IgD-negative memory B cell (primary cell): ENCODE results near the gene TTYH3. TPM values are rescaled to one million over a fixed set of nuclear protein-coding genes. Genes with fewer than 3 reads are reported as not detected.

Experiments used
- H3K27ac Mint-ChIP-seq, 3 donors: one replicate each; pipeline ENCODE4 v1.8.0; 2020 to 2022; ENCODE audit warnings: mild to moderate bottlenecking in 3 of 3, mixed read lengths in 3 of 3, moderate library complexity in 1 of 3
- H3K27me3 Mint-ChIP-seq: one replicate; pipeline ENCODE4 v1.8.0; 2021; ENCODE audit warnings: mixed read lengths
- H3K36me3 Mint-ChIP-seq: one replicate; pipeline ENCODE4 v1.8.0; 2020; ENCODE audit warnings: mild to moderate bottlenecking, mixed read lengths
- H3K4me1 Mint-ChIP-seq, 3 donors: one replicate each; pipeline ENCODE4 v1.8.0; 2020 to 2022; ENCODE audit warnings: mixed read lengths in 3 of 3, mild to moderate bottlenecking in 1 of 3
- H3K4me3 Mint-ChIP-seq, 4 donors: one replicate each; pipeline ENCODE4 v1.8.0; 2020 to 2022; ENCODE audit warnings: mild to moderate bottlenecking in 4 of 4, mixed read lengths in 4 of 4, moderate library complexity in 3 of 4
- H3K9me3 Mint-ChIP-seq, 3 donors: one replicate each; pipeline ENCODE4 v1.8.0; 2020 to 2021; ENCODE audit warnings: mixed read lengths in 3 of 3, mild to moderate bottlenecking in 1 of 3
- polyA plus RNA-seq: library from polyadenylated mRNA; unstranded; fragments of 300-500 nt; fragmentation: Illumina TruSeq; gene quantifications from one replicate; pipeline ENCODE4 v1.2.3, GENCODE V29; 2021

TTYH3 gene
- polyA plus RNA-seq, 1 donor from 2014 or later = 2.0 TPM

DNA sequence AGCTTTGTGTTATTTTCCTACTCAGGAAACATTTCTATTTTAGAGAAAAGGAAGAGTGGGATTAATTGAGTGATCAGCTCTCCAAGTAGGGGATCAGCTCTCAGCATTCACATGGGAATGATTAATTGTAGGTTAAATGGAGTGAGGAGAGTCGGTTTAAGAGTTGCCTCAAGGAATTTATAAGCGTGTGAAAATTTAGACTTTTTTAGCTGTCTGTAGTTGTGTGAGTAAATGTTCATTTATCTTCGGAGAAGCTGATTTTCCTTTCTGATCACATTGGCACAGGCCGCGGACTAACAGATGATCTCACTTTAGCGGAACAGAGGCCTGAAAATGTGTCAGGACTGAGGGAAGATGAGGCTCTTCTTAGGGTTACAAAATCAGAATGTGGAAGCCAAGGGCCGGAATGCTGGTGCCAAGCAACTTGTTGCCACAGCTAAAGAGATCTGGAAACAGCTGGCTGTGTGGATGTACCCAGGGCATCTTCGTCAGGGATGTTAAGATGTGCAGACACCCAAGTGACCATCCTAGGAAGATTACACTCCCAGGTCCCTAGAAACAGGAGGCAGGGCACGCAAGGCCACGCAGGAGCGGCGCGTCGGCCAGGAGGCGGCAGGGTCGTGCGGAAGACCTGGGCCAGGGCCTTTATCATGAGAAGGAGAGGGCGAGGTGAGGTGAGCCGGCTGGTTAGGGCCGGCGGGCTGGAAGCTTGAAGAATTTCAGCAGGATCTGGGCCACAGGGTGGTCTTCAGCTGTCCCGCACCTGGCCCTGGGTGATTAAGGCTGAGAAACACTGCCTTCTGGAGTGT lies 35.1 kb upstream of the TTYH3 start:
- H3K4me1 Mint-ChIP-seq = peaks cover 0 to 2% (median 0%) of the 10 kb centered on the region in 3 donors
- H3K4me3 Mint-ChIP-seq = no peak overlapping the region
- no peaks in the 10 kb centered on the region for H3K27me3 Mint-ChIP-seq
- peaks cover 8% of the 10 kb centered on the region for H3K36me3 Mint-ChIP-seq
- no peaks in the 10 kb centered on the region for H3K9me3 Mint-ChIP-seq
- H3K27ac Mint-ChIP-seq = no peak overlapping the region

DNA sequence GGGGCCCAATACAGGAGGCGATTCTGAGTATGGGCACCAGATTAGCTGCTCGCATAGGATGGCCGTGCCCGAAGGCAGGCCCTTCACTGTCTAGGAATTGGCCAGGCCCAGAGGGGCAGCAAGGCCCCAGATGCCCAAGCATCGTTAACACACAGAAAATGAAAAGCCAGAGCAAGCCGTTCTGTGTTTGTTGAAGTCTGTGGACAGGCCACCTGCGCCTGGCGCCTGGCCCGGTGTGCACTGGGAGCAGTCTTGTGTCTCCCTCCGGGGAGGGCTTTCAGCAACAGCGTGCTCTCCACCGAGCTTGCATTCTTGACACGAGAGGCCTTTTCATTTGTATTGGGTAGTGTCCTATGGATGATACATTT lies 34.5 kb upstream of the TTYH3 start:
- Mint-ChIP-seq H3K4me1 (peaks cover 0 to 2% (median 0%) of the 10 kb centered on the region in 3 donors), H3K36me3 (peaks cover 8% of the 10 kb centered on the region), H3K27me3 (no peaks in the 10 kb centered on the region), H3K27ac (no peak overlapping the region), H3K9me3 (no peaks in the 10 kb centered on the region), H3K4me3 (no peak overlapping the region)

DNA sequence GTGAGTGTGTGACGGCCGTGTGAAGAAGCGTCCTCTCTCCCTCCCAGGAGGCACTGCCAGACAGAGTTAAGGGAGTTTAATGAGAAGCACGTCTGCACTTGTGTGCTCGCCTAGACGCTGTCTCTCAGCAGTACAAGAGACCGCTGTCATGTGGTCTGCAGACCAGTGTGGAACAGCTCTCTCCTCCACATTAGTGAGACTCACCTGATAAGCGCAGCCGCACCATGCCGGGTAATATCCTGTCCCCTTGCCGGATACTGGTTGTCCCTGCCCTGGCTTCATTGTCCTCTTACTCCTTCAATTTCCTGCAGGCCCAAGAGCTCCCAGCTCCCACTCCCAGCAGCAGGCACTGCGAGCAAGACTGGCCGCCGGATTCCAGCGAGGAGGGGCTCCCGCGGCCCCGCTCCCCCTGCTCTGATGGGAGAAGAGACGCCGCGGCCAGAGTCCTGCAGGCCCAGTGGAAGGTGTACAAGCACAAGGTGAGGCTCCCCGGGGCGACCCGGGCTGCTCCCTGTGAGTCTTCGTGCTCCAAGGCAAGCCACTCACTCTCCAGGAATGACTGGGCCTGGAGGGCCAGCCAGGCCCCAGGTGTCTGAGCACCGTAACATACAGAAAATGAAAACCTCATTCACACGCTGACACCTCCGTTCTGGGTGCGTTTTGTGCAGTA lies 33.5 kb upstream of the TTYH3 start:
- no peaks in the 10 kb centered on the region for H3K9me3 Mint-ChIP-seq
- no peak overlapping the region for H3K4me3 Mint-ChIP-seq
- H3K36me3 Mint-ChIP-seq = peaks cover 7% of the 10 kb centered on the region
- peaks cover 0 to 2% (median 0%) of the 10 kb centered on the region in 3 donors for H3K4me1 Mint-ChIP-seq
- H3K27me3 Mint-ChIP-seq = no peaks in the 10 kb centered on the region
- H3K27ac Mint-ChIP-seq = peak overlapping the region in 1 of 3 donors; percentile 22

DNA sequence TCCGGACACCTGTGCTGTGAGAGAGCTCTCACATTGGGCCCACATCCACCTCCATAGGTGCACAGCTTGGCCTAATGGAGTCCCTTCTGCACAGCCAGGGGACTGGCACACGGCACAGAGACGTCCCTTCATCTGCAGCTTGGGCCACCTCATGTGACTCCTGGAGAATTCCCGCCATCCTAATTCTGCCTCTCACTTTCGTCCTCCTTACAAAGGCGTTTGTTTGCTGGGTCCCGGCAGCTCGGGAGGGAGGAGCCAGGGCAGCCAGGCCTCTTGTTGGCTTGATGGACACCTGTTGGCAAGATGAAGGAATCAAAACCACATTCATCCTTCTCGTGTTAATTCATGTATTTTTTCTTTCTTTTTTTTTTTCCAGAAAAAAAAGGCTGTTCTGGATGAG lies 30.7 kb upstream of the TTYH3 start:
- Mint-ChIP-seq H3K27me3 (no peaks in the 10 kb centered on the region), H3K9me3 (no peaks in the 10 kb centered on the region), H3K36me3 (peaks cover 5% of the 10 kb centered on the region), H3K4me3 (no peak overlapping the region), H3K4me1 (no peaks in the 10 kb centered on the region), H3K27ac (no peak overlapping the region)

DNA sequence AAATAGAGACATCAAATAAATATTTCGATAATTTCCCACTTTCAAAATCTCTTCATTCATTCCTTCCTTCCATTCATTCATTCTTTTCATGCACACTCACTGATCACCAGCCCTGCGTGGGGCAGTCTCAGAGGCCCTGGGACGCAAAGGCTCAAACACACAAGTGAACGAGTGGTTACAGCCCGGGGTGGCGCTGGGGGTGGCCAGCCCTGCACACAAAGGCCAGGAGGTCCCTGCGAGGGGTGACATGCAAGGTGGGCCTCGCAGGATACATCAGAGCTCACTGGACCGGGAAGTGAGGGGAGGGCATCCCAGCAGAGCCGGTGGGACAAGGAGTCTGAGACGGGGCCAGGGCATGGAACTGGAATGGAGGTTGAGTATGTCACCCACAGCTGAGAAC lies 29.9 kb upstream of the TTYH3 start:
- Mint-ChIP-seq H3K27ac (no peak overlapping the region), H3K4me1 (no peaks in the 10 kb centered on the region)

DNA sequence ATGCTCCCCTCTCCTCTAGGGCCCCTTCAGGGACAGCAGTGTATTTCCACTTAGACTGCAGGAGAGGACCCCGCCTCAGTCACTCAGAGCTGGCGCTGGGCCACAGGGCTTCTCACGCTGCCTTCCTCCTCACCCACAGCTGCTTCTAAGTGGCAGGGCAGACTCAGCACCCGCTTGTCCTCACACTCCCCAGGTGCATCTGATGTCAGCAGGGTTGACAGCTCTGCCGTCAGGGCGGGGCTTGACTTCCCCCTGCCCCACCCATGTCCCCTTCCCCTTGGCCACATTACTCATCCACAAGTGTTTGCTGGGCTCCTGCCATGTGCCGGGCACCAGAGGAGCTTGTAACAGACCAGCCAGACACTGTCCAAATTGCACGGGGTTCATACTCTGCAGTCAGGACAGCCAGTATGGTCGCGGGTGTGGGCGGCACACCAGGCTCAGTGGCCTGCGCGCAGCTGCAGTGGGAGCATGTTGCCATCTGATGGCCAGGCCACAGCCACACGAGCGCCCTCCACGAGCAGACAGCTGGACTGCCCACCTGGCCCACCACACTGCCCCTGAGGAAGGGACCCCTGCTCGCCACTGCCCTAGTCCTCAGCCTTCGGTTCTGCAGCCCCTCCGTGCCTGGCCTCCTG lies 29.3 kb upstream of the TTYH3 start:
- no peak overlapping the region for H3K4me3 Mint-ChIP-seq
- H3K4me1 Mint-ChIP-seq = peaks cover 0 to 1% (median 1%) of the 10 kb centered on the region in 3 donors
- no peaks in the 10 kb centered on the region for H3K9me3 Mint-ChIP-seq
- no peaks in the 10 kb centered on the region for H3K27me3 Mint-ChIP-seq
- H3K27ac Mint-ChIP-seq = peak overlapping the region in 1 of 3 donors; percentile 92
- H3K36me3 Mint-ChIP-seq = peaks cover 5% of the 10 kb centered on the region

More for the DNA sequence above, 29.9 kb upstream of the TTYH3 start:
- no peaks in the 10 kb centered on the region for H3K27me3 Mint-ChIP-seq
- H3K36me3 Mint-ChIP-seq = peaks cover 5% of the 10 kb centered on the region
- H3K9me3 Mint-ChIP-seq = no peaks in the 10 kb centered on the region
- H3K4me3 Mint-ChIP-seq = no peak overlapping the region

DNA sequence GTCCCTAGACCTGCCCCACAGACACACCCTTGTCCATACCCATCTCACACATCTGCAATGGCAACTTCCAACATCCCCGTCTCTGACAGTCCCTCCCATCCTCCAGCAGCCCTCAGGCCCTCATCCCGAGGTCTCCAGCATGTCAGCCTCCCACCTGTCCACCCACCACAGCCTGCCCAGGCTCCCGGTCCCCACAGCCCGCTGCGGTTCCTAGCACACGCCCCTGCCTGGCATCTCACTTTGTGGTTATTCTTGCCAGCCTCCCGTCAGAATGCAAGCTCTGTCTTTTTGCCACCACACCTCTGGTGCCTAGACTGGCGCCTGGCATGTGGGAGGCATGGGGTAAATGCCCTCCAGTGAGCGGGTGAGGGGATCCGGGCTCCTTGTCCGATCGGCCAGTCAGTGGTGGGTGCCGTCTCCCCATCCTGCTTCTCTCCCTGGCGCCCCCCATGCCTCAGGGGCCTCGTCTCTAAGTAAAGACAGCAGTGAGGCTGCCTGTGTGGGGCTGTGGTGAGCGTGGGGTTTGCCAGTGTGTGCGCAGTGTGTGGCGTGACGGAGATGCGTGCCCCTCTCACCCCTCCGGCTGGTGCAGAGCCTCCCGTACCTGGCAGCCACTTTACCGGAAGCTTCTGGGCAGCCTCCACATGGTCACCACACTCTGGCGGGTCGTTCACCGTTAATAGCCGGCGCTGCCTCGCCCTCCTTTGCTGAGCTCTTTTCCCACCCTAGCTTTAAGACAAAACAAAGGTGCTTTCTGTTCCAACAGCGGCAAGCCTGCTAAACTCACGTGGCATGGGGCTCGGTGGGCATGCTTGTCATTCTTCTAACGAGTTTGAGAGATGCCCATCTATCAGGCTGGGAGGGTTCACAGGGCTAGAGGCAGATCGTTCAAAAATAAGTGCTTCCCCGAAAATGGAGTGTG lies 28.5 kb upstream of the TTYH3 start:
- peak overlapping the region in 1 of 4 donors; percentile 39 for H3K4me3 Mint-ChIP-seq
- H3K36me3 Mint-ChIP-seq = peaks cover 5% of the 10 kb centered on the region
- no peaks in the 10 kb centered on the region for H3K27me3 Mint-ChIP-seq
- peaks cover 3 to 6% (median 5%) of the 10 kb centered on the region in 3 donors for H3K4me1 Mint-ChIP-seq
- H3K9me3 Mint-ChIP-seq = no peaks in the 10 kb centered on the region
- H3K27ac Mint-ChIP-seq = peak overlapping the region in 1 of 3 donors; percentile 92

DNA sequence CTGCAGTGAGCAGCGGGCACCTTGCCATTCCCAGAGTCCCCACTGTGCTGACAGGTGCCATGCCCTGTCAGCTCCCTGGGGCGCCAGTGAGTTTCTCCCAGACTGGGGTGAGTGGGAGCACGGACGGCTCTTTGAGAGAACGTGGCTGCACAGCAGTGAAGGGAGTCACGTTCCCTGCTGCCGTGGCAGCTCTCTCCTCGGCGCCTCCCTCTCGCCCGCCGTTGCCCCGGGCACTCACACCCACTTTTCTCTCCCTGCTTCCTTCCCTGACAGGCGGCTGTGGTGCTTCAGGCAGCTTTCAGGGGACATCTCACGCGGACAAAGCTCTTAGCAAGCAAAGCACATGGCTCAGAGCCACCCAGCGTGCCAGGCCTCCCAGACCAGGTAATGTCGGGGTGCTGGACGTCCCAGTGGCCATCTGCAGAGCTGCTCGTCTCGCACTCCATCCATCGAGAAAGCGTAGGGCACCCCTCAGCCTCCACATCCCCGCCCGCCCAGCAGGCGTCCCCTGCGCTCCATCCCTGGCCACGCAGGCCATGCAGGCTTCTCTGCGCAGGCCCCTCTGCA lies 27.1 kb upstream of the TTYH3 start:
- no peak overlapping the region for H3K27ac Mint-ChIP-seq
- no peaks in the 10 kb centered on the region for H3K9me3 Mint-ChIP-seq
- H3K27me3 Mint-ChIP-seq = no peaks in the 10 kb centered on the region
- H3K36me3 Mint-ChIP-seq = peaks cover 5% of the 10 kb centered on the region
- H3K4me3 Mint-ChIP-seq = no peak overlapping the region
- H3K4me1 Mint-ChIP-seq = peaks cover 6 to 13% (median 11%) of the 10 kb centered on the region in 3 donors

DNA sequence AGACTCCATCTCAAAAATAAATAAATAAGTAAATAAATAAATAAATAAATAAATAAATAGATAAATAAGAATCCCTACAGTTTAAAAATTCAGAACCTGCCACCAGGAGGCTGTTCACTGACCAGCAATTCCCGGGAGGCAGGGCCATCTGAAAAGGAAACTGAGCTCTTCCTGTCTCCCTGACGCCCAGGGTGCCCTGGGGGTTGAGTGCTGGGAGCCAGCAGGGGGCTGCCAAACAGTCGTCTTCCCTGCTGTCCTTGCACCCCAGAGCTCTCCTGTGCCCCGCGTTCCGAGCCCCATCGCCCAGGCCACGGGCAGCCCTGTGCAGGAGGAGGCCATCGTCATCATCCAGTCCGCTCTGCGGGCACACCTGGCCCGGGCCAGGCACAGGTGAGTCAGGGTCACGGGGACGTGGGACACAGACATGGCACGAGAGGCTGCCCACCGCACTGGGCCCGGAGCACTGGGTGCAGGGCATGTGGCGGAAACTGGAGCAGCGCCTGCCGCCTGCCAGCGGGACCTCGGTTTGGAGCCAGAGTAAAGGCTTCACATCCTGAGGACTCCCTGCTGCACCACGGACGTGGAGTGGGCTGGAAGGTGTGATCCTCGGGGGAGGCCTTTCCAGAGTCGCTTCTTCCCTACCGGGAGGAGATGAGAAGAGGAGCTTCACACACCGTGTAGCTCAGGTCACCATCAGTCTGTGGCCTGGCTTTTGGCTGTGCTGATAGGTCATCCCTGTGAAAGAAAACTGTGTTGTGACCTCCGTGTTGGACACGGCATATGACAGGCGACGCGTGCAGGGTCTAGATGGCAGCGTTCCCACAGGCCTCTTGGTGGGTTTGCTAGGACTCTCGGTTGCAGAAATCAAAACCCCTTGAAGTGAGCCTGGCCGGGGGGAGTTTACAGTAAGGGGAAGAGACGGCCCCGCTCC lies 25.9 kb upstream of the TTYH3 start:
- H3K4me3 Mint-ChIP-seq = no peak overlapping the region
- H3K36me3 Mint-ChIP-seq = peaks cover 1% of the 10 kb centered on the region
- no peaks in the 10 kb centered on the region for H3K9me3 Mint-ChIP-seq
- peaks cover 6 to 13% (median 11%) of the 10 kb centered on the region in 3 donors for H3K4me1 Mint-ChIP-seq
- H3K27me3 Mint-ChIP-seq = no peaks in the 10 kb centered on the region
- no peak overlapping the region for H3K27ac Mint-ChIP-seq

DNA sequence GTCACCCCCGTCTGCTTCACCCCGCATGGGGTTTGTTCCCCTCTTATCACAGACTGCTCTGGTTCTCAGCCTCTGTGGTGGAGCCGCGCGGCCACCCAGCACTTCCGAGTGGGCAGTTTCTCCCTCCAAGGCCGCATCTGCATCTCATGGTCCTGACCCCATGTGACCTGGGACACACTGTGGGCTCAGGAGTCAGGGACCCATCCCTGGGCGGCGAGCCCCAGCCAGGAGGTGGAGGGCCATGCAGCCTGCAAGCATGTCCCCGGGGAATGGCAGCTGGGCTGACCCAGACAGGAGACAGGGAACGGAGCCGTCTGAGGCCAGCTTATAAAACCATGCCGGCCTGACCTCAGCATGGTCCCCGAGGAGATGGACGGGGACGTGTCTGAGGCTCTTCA lies 25.2 kb upstream of the TTYH3 start:
- no peaks in the 10 kb centered on the region for H3K9me3 Mint-ChIP-seq
- H3K4me3 Mint-ChIP-seq = no peak overlapping the region
- no peak overlapping the region for H3K27ac Mint-ChIP-seq
- peaks cover 1% of the 10 kb centered on the region for H3K36me3 Mint-ChIP-seq
- H3K4me1 Mint-ChIP-seq = peaks cover 6 to 13% (median 11%) of the 10 kb centered on the region in 3 donors
- H3K27me3 Mint-ChIP-seq = no peaks in the 10 kb centered on the region

DNA sequence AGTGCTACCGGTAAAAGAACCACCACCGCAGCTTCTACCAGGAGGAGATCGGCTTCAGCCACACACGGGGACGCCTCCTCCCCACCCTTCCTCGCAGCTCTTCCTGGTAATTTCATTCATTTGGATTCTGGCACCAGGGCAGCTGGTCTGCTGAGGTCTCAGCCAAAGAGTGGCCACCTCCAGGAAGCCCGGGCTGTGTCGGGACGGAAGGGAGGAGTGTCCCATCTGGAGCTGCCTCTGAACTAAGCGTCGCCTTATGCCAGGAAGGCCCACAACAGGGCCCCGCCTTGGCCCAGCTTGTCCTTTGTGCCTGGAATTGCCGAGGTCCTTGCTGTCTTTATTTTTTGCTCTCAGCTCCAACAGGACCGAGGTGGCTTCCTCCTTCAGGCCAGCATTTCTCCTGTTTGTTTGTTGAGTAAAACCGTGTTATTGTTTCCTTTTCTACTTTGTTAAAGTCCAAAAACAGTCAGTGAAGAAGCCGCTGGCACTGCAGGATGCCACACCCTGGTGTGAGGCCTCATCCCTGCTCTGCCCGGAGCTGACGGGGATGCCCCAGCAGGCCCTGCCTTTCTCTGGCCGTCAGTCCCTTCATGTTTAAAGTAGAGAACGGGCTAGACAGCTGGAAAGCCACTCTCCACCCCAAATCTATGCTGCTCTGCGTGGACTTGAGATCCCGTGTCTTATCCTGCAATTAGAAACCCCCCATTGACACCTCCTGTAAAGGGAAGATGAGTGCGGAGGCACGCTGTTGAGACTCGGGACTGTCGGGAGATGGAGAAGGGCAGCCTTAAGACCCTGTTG lies 24.5 kb upstream of the TTYH3 start:
- Mint-ChIP-seq H3K9me3 (no peaks in the 10 kb centered on the region), H3K27me3 (no peaks in the 10 kb centered on the region), H3K4me3 (peak overlapping the region in 1 of 4 donors; percentile 19), H3K27ac (peak overlapping the region in 1 of 3 donors; percentile 5), H3K36me3 (peaks cover 1% of the 10 kb centered on the region), H3K4me1 (peaks cover 6 to 13% (median 11%) of the 10 kb centered on the region in 3 donors)

DNA sequence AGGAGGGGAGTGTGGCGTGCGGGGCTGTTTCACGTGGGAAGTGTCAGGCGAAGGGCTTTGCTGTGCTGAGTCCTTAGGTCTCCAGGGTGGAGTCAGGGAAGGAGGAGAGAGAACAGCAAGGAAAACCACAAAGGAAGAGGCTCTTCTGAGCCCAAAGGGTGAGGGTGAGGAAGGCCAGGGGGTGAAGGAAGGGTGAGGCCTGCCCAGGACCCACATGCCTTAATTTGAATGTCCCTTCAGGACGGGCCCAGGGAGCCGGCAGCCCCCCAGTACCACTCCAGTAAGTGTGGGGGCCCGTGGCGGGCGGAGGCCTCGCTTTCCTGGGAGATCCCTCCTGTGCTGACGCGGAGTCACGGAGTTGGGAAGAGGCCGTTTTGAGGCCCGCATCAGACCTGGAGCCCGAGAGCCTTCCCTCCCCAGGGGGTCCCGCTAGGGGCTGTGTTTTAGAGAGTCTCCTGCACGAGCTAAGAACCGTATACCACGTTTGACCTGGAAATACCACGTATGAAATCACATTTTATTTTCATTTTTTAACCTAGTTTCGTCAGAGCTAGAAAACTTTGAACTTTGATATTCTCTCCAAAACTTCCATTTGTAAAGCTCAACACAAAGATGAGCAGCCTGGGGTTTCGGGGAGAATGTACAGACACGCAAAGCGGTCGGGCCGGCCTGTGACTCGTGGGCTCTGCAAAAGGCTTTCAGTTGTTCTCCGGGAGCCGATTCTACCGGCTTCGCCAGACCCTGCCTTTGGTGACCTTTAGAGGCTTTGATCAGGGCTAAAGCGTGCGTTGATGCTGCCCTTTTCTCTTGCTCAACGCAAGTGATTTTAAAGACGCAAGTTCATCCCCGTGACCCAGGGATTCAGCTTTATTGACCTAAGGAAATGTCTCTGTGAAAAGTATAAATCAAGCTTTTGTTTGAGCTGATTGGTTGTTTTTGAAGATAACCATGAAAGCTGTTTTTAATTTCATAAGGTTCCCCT lies 23.6 kb upstream of the TTYH3 start:
- Mint-ChIP-seq H3K9me3 (no peaks in the 10 kb centered on the region), H3K4me3 (peak overlapping the region; percentile 16 to 91 (median 66)), H3K27me3 (no peaks in the 10 kb centered on the region), H3K4me1 (peaks cover 6 to 13% (median 11%) of the 10 kb centered on the region in 3 donors), H3K27ac (peak overlapping the region in 2 of 3 donors; percentile 12 to 90), H3K36me3 (peaks cover 1% of the 10 kb centered on the region)
